Mammary epithelial cell (primary cell): ENCODE data around the gene TCF23.
"Not testable (repeated sequence)": the region's sequence is repeated elsewhere in the genome, so short reads cannot be mapped to it uniquely, and the experiment has no call there.

Source experiments
- CTCF ChIP-seq, 2 donors: IDR thresholded peaks in 1 of 2; conservative IDR thresholded peaks in 1 of 2; 2 replicates each; pipeline ENCODE4 v1.5.1; 2011 to 2012; ENCODE audit warnings: inconsistent platforms in 2 of 2, low read length in 2 of 2, mild to moderate bottlenecking in 2 of 2, control low read depth in 1 of 2, low read depth in 1 of 2; ENCODE audit not compliant: insufficient read depth in 1 of 2; ENCODE audit errors: extremely low read depth in 1 of 2
- EZH2 ChIP-seq: IDR thresholded peaks from 2 replicates; pipeline ENCODE4 v1.6.1; 2012; ENCODE audit warnings: low read length, inconsistent platforms, borderline replicate concordance

- not testable (repeated sequence) for TF ChIP-seq CTCF (conservative IDR thresholded peaks at IDR 0.05 in 1 of 2, IDR thresholded peaks at IDR 0.05 in 1 of 2; ENCODE audit: extremely low read depth in 1 of 2, insufficient read depth in 1 of 2, low read depth in 1 of 2, low read length in 2 of 2); EZH2
These were observed 27.0 kb downstream of the TCF23 start for GRCh38 chr2:27175781-27176180.
